Progenitor cell of endocrine pancreas (in vitro differentiated cells): ENCODE measurements around the gene CCDC110. TPM values are rescaled to one million over a fixed set of nuclear protein-coding genes. Genes with fewer than 3 reads are reported as not detected.

Source experiments
- DNase-seq: peaks from one replicate; pipeline ENCODE4 v3.0.0; 2021; ENCODE audit warnings: low spot score; ENCODE audit not compliant: unreplicated experiment
- H3K27ac Mint-ChIP-seq: 2 replicates; pipeline ENCODE4 v1.8.0; 2021; ENCODE audit warnings: mild to moderate bottlenecking, moderate library complexity, mixed read lengths
- H3K27me3 Mint-ChIP-seq: 2 replicates; pipeline ENCODE4 v1.8.0; 2021; ENCODE audit warnings: mixed read lengths
- H3K36me3 Mint-ChIP-seq: 2 replicates; pipeline ENCODE4 v1.8.0; 2022; ENCODE audit warnings: mixed read lengths; ENCODE audit not compliant: insufficient read depth
- H3K4me1 Mint-ChIP-seq: 2 replicates; pipeline ENCODE4 v1.8.0; 2021; ENCODE audit warnings: low read depth, mixed read lengths
- H3K4me3 Mint-ChIP-seq: 2 replicates; pipeline ENCODE4 v1.8.0; 2021; ENCODE audit warnings: low read depth, mild to moderate bottlenecking, moderate library complexity, mixed read lengths
- H3K9me3 Mint-ChIP-seq: 2 replicates; pipeline ENCODE4 v1.8.0; 2021; ENCODE audit warnings: low read depth, mixed read lengths
- CTCF ChIP-seq: fragments of 200-600 bp; sonication (generic); IDR thresholded peaks from one replicate; pipeline ENCODE4 v1.5.0; 2021; ENCODE audit warnings: antibody characterized with exemption, mild to moderate bottlenecking; ENCODE audit not compliant: unreplicated experiment
- total RNA-seq: library from RNA; stranded (reverse); gene quantifications from 2 replicates; pipeline ENCODE4 v1.2.1, GENCODE V29; 2021

The CCDC110 gene
- total RNA-seq, 1 donor from 2014 or later, result 3.1 TPM

GRCh38 chr4:185488650-185489049 is 17.1 kb upstream of the CCDC110 start:
- TF ChIP-seq CTCF, result no peak
- Mint-ChIP-seq H3K4me3 (no peak overlapping the region), H3K9me3 (peaks cover 13% of the 10 kb centered on the region), H3K4me1 (no peaks in the 10 kb centered on the region), H3K27me3 (peaks cover 9% of the 10 kb centered on the region), H3K27ac (no peak overlapping the region), H3K36me3 (no peaks in the 10 kb centered on the region)
- no peak for DNase-seq

GRCh38 chr4:185481401-185481800 is 9.9 kb upstream of the CCDC110 start:
- no peak overlapping the region for H3K27ac Mint-ChIP-seq
- H3K27me3 Mint-ChIP-seq, result peaks cover 69% of the 10 kb centered on the region
- no peaks in the 10 kb centered on the region for H3K36me3 Mint-ChIP-seq
- H3K9me3 Mint-ChIP-seq, result no peaks in the 10 kb centered on the region
- H3K4me3 Mint-ChIP-seq, result no peak overlapping the region
- H3K4me1 Mint-ChIP-seq, result no peaks in the 10 kb centered on the region
- DNase-seq, result no peak
- no peak for TF ChIP-seq CTCF

GRCh38 chr4:185480016-185480732 is 8.6 kb upstream of the CCDC110 start:
- no peak for DNase-seq
- TF ChIP-seq CTCF, result no peak
- Mint-ChIP-seq H3K4me1 (no peaks in the 10 kb centered on the region), H3K27ac (no peak overlapping the region), H3K9me3 (no peaks in the 10 kb centered on the region), H3K36me3 (no peaks in the 10 kb centered on the region), H3K4me3 (no peak overlapping the region), H3K27me3 (peaks cover 69% of the 10 kb centered on the region)

GRCh38 chr4:185479507-185479971 is 8.0 kb upstream of the CCDC110 start:
- Mint-ChIP-seq H3K27ac (no peak overlapping the region), H3K9me3 (no peaks in the 10 kb centered on the region), H3K27me3 (peaks cover 67% of the 10 kb centered on the region), H3K4me1 (no peaks in the 10 kb centered on the region), H3K36me3 (no peaks in the 10 kb centered on the region), H3K4me3 (no peak overlapping the region)
- no peak for TF ChIP-seq CTCF
- DNase-seq, result no peak

- H3K9me3 Mint-ChIP-seq, result peaks cover 3% of the 10 kb centered on the region
- peaks cover 12% of the 10 kb centered on the region for H3K4me1 Mint-ChIP-seq
- no peak overlapping the region for H3K27ac Mint-ChIP-seq
- no peak for DNase-seq
- TF ChIP-seq CTCF, result no peak
- peaks cover 45% of the 10 kb centered on the region for H3K27me3 Mint-ChIP-seq
- H3K36me3 Mint-ChIP-seq, result no peaks in the 10 kb centered on the region
- no peak overlapping the region for H3K4me3 Mint-ChIP-seq
These were observed 1.7 kb upstream of the CCDC110 start for GRCh38 chr4:185473247-185473646.
